ENCODE results near the gene KCNJ4.

The KCNJ4 gene

GRCh38 chr22:38453066-38453672, 1.8 kb downstream of the KCNJ4 start:
- H3K4me3 ChIP-seq (ENCODE audit: insufficient read depth, low read depth, low read length, poor library complexity, severe bottlenecking), result no peak overlapping the region
- peaks cover 10% of the 10 kb centered on the region for H3K4me1 ChIP-seq (ENCODE audit: control insufficient read depth, insufficient read depth, low read length, poor library complexity, severe bottlenecking)
- peaks cover 46% of the 10 kb centered on the region for H3K27me3 ChIP-seq (replicated peaks; ENCODE audit: control insufficient read depth, insufficient read depth, low read length, poor library complexity, severe bottlenecking)
- no peak overlapping the region for H3K27ac ChIP-seq (ENCODE audit: insufficient read depth, low read length, poor library complexity, severe bottlenecking)
- no peak for DNase-seq
- no peaks in the 10 kb centered on the region for H3K9me3 ChIP-seq (ENCODE audit: control insufficient read depth, low read length)
- H3K36me3 ChIP-seq (ENCODE audit: control insufficient read depth, insufficient read depth, low read length), result no peaks in the 10 kb centered on the region

- Histone ChIP-seq H3K4me3 (ENCODE audit: insufficient read depth, low read depth, low read length, poor library complexity, severe bottlenecking) (no peak overlapping the region), H3K4me1 (ENCODE audit: control insufficient read depth, insufficient read depth, low read length, poor library complexity, severe bottlenecking) (peaks cover 10% of the 10 kb centered on the region), H3K9me3 (ENCODE audit: control insufficient read depth, low read length) (no peaks in the 10 kb centered on the region), H3K27ac (ENCODE audit: insufficient read depth, low read length, poor library complexity, severe bottlenecking) (no peak overlapping the region), H3K27me3 (replicated peaks; ENCODE audit: control insufficient read depth, insufficient read depth, low read length, poor library complexity, severe bottlenecking) (peaks cover 46% of the 10 kb centered on the region), H3K36me3 (ENCODE audit: control insufficient read depth, insufficient read depth, low read length) (no peaks in the 10 kb centered on the region)
- no peak for DNase-seq
These were observed 2.5 kb downstream of the KCNJ4 start for GRCh38 chr22:38452373-38453065.

DNA sequence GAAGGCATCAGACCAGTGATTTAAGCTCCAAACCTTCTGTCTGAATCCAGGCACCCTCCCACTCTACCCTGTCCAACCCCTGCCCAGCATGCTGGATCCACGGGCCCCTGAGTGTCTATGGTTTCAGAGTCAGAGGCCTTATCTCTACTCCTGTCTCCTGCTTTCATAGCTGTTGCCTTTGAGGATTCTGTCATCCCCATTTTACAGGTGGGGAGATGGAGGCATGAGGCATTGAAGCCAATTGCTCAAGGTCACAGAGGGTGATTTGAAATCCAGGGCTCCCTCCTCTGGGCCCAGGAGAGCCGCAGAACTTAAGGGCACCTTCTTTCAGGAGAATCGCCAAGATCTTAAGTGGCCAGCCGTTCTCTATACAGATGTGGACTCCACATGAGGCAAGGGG, 3.1 kb downstream of the KCNJ4 start:
- peaks cover 43% of the 10 kb centered on the region for H3K27me3 ChIP-seq (replicated peaks; ENCODE audit: control insufficient read depth, insufficient read depth, low read length, poor library complexity, severe bottlenecking)
- DNase-seq, result no peak
- H3K9me3 ChIP-seq (ENCODE audit: control insufficient read depth, low read length), result no peaks in the 10 kb centered on the region
- H3K4me1 ChIP-seq (ENCODE audit: control insufficient read depth, insufficient read depth, low read length, poor library complexity, severe bottlenecking), result peaks cover 10% of the 10 kb centered on the region
- H3K4me3 ChIP-seq (ENCODE audit: insufficient read depth, low read depth, low read length, poor library complexity, severe bottlenecking), result no peak overlapping the region
- H3K27ac ChIP-seq (ENCODE audit: insufficient read depth, low read length, poor library complexity, severe bottlenecking), result no peak overlapping the region
- no peaks in the 10 kb centered on the region for H3K36me3 ChIP-seq (ENCODE audit: control insufficient read depth, insufficient read depth, low read length)

DNA sequence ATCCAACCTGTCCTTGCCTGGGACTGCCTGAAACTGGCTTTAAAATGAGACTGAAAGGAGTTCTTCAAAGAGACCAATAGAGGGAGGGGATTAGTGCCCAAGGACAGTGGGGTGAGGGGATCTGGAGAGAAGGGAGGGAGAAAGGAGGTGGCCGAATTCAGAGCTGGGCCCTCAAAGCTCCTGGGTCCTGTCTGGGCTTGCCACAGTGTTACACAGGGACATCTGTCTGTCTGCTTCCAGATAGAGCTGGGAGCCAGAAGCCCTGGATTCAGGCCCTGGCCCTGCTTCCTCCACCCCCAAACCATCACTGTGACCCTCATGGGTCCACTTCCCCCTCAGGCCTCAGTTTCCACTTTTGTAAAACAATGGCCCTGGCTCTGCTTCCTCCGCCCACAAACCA, 3.6 kb downstream of the KCNJ4 start:
- H3K9me3 ChIP-seq (ENCODE audit: control insufficient read depth, low read length), result no peaks in the 10 kb centered on the region
- no peak overlapping the region for H3K4me3 ChIP-seq (ENCODE audit: insufficient read depth, low read depth, low read length, poor library complexity, severe bottlenecking)
- peaks cover 10% of the 10 kb centered on the region for H3K4me1 ChIP-seq (ENCODE audit: control insufficient read depth, insufficient read depth, low read length, poor library complexity, severe bottlenecking)
- peaks cover 38% of the 10 kb centered on the region for H3K27me3 ChIP-seq (replicated peaks; ENCODE audit: control insufficient read depth, insufficient read depth, low read length, poor library complexity, severe bottlenecking)
- no peak for DNase-seq
- no peak overlapping the region for H3K27ac ChIP-seq (ENCODE audit: insufficient read depth, low read length, poor library complexity, severe bottlenecking)
- H3K36me3 ChIP-seq (ENCODE audit: control insufficient read depth, insufficient read depth, low read length), result no peaks in the 10 kb centered on the region

- no peaks in the 10 kb centered on the region for H3K36me3 ChIP-seq (ENCODE audit: control insufficient read depth, insufficient read depth, low read length)
- no peak overlapping the region for H3K4me3 ChIP-seq (ENCODE audit: insufficient read depth, low read depth, low read length, poor library complexity, severe bottlenecking)
- H3K27me3 ChIP-seq (replicated peaks; ENCODE audit: control insufficient read depth, insufficient read depth, low read length, poor library complexity, severe bottlenecking), result peaks cover 28% of the 10 kb centered on the region
- no peaks in the 10 kb centered on the region for H3K9me3 ChIP-seq (ENCODE audit: control insufficient read depth, low read length)
- H3K27ac ChIP-seq (ENCODE audit: insufficient read depth, low read length, poor library complexity, severe bottlenecking), result no peak overlapping the region
- H3K4me1 ChIP-seq (ENCODE audit: control insufficient read depth, insufficient read depth, low read length, poor library complexity, severe bottlenecking), result peaks cover 6% of the 10 kb centered on the region
- DNase-seq, result no peak
These were observed 4.7 kb downstream of the KCNJ4 start for GRCh38 chr22:38450234-38450797.

GRCh38 chr22:38449776-38450175, 5.2 kb downstream of the KCNJ4 start:
- H3K4me1 ChIP-seq (ENCODE audit: control insufficient read depth, insufficient read depth, low read length, poor library complexity, severe bottlenecking), result peaks cover 6% of the 10 kb centered on the region
- peaks cover 26% of the 10 kb centered on the region for H3K27me3 ChIP-seq (replicated peaks; ENCODE audit: control insufficient read depth, insufficient read depth, low read length, poor library complexity, severe bottlenecking)
- no peak overlapping the region for H3K4me3 ChIP-seq (ENCODE audit: insufficient read depth, low read depth, low read length, poor library complexity, severe bottlenecking)
- no peak for DNase-seq
- no peaks in the 10 kb centered on the region for H3K36me3 ChIP-seq (ENCODE audit: control insufficient read depth, insufficient read depth, low read length)
- no peaks in the 10 kb centered on the region for H3K9me3 ChIP-seq (ENCODE audit: control insufficient read depth, low read length)
- H3K27ac ChIP-seq (ENCODE audit: insufficient read depth, low read length, poor library complexity, severe bottlenecking), result no peak overlapping the region

- no peak overlapping the region for H3K27ac ChIP-seq (ENCODE audit: insufficient read depth, low read length, poor library complexity, severe bottlenecking)
- DNase-seq, result no peak
- no peaks in the 10 kb centered on the region for H3K9me3 ChIP-seq (ENCODE audit: control insufficient read depth, low read length)
- no peaks in the 10 kb centered on the region for H3K36me3 ChIP-seq (ENCODE audit: control insufficient read depth, insufficient read depth, low read length)
- peaks cover 20% of the 10 kb centered on the region for H3K27me3 ChIP-seq (replicated peaks; ENCODE audit: control insufficient read depth, insufficient read depth, low read length, poor library complexity, severe bottlenecking)
- no peak overlapping the region for H3K4me3 ChIP-seq (ENCODE audit: insufficient read depth, low read depth, low read length, poor library complexity, severe bottlenecking)
- H3K4me1 ChIP-seq (ENCODE audit: control insufficient read depth, insufficient read depth, low read length, poor library complexity, severe bottlenecking), result peaks cover 2% of the 10 kb centered on the region
These were observed 5.9 kb downstream of the KCNJ4 start for GRCh38 chr22:38448945-38449745.

- Histone ChIP-seq H3K9me3 (ENCODE audit: control insufficient read depth, low read length) (no peaks in the 10 kb centered on the region), H3K36me3 (ENCODE audit: control insufficient read depth, insufficient read depth, low read length) (no peaks in the 10 kb centered on the region), H3K27me3 (replicated peaks; ENCODE audit: control insufficient read depth, insufficient read depth, low read length, poor library complexity, severe bottlenecking) (peaks cover under 1% of the 10 kb centered on the region)
These were observed 8.9 kb downstream of the KCNJ4 start for GRCh38 chr22:38446018-38446601.

GRCh38 chr22:38444783-38445182, 10.2 kb downstream of the KCNJ4 start:
- no peaks in the 10 kb centered on the region for H3K36me3 ChIP-seq (ENCODE audit: control insufficient read depth, insufficient read depth, low read length)
- no peak overlapping the region for H3K4me3 ChIP-seq (ENCODE audit: insufficient read depth, low read depth, low read length, poor library complexity, severe bottlenecking)
- no peaks in the 10 kb centered on the region for H3K9me3 ChIP-seq (ENCODE audit: control insufficient read depth, low read length)
- no peaks in the 10 kb centered on the region for H3K4me1 ChIP-seq (ENCODE audit: control insufficient read depth, insufficient read depth, low read length, poor library complexity, severe bottlenecking)
- no peaks in the 10 kb centered on the region for H3K27me3 ChIP-seq (replicated peaks; ENCODE audit: control insufficient read depth, insufficient read depth, low read length, poor library complexity, severe bottlenecking)
- DNase-seq, result no peak
- H3K27ac ChIP-seq (ENCODE audit: insufficient read depth, low read length, poor library complexity, severe bottlenecking), result no peak overlapping the region

More at GRCh38 chr22:38446018-38446601, 8.9 kb downstream of the KCNJ4 start:
- DNase-seq, result no peak
- no peak overlapping the region for H3K27ac ChIP-seq (ENCODE audit: insufficient read depth, low read length, poor library complexity, severe bottlenecking)
- H3K4me3 ChIP-seq (ENCODE audit: insufficient read depth, low read depth, low read length, poor library complexity, severe bottlenecking), result no peak overlapping the region
- H3K4me1 ChIP-seq (ENCODE audit: control insufficient read depth, insufficient read depth, low read length, poor library complexity, severe bottlenecking), result no peaks in the 10 kb centered on the region

All from effector memory CD4-positive, alpha-beta T cell (primary cell).